ENCODE measurements around the gene PIANP. TPM values are rescaled to one million over a fixed set of nuclear protein-coding genes. Genes with fewer than 3 reads are reported as not detected.
A peak's percentile ranks its signal among the peaks of the same experiment; 100 is the strongest.
"Not testable (repeated sequence)": the region's sequence is repeated elsewhere in the genome, so short reads cannot be mapped to it uniquely, and the experiment has no call there.

PIANP gene
- total RNA-seq, 4 donors from 2014 or later, result 0.42 to 1.8 (median 0.60) TPM

DNA sequence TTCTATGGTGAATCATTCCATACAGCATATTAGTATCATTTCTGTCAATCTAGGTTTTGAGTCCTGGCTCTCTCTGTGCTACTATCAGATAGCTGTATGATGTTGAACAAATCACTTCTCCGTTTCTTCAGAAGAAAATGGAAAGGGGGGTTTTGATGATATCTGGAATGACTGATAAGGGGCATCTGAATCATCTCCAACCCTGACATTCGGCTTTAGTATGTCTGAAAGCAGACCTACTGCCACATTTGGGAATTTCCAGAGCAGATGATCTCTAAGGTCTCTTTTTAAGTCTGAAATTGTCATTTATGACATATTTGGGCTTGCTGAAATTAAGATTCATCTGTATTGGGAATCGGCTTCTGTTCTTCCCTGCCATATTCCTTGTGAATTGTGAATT is 42.2 kb upstream of the PIANP start:
- intact Hi-C loops (cut with DNase I), result no loop called here
- H3K4me3 ChIP-seq, result no peak overlapping the region
- H3K9me3 ChIP-seq, result no peaks in the 10 kb centered on the region
- DNase-seq (ENCODE audit: extremely low spot score), result no peak
- WGBS, result 92% methylated on average over 3 of the region's 3 CpGs
- no peaks in the 10 kb centered on the region for H3K4me1 ChIP-seq
- TF ChIP-seq EP300 (IDR thresholded peaks at IDR 0.05) (no peak), POLR2A (IDR thresholded peaks at IDR 0.05; ENCODE audit: low read depth) (no peak), POLR2AphosphoS5 (IDR thresholded peaks at IDR 0.05) (no peak)
- TF ChIP-seq, protein P1, sequence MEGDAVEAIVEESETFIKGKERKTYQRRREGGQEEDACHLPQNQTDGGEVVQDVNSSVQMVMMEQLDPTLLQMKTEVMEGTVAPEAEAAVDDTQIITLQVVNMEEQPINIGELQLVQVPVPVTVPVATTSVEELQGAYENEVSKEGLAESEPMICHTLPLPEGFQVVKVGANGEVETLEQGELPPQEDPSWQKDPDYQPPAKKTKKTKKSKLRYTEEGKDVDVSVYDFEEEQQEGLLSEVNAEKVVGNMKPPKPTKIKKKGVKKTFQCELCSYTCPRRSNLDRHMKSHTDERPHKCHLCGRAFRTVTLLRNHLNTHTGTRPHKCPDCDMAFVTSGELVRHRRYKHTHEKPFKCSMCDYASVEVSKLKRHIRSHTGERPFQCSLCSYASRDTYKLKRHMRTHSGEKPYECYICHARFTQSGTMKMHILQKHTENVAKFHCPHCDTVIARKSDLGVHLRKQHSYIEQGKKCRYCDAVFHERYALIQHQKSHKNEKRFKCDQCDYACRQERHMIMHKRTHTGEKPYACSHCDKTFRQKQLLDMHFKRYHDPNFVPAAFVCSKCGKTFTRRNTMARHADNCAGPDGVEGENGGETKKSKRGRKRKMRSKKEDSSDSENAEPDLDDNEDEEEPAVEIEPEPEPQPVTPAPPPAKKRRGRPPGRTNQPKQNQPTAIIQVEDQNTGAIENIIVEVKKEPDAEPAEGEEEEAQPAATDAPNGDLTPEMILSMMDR (IDR thresholded peaks at IDR 0.05), result no peak
- H3K27ac ChIP-seq (replicated peaks in 1 of 4), result no peak overlapping the region
- H3K27me3 ChIP-seq, result no peaks in the 10 kb centered on the region
- H3K36me3 ChIP-seq, result peaks cover 11 to 20% (median 18%) of the 10 kb centered on the region in 4 donors

DNA sequence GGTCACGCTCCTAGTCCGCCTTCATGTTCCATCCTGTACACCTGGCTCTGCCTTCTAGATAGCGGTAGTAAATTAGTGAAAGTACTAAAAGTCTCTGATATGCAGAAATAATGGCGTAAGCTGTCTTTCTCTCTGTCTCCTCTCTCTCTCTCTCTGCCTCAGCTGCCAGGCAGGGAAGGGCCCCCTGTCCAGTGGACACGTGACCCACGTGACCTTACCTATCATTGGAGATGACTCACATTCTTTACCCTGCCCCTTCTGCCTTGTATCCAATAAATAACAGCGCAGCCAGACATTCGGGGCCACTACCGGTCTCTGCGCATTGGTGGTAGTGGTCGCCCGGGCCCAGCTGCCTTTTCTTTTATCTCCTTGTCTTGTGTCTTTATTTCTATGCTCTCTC is 41.5 kb upstream of the PIANP start:
- H3K4me3 ChIP-seq; intact Hi-C loops (cut with DNase I); H3K9me3 ChIP-seq; H3K27ac ChIP-seq (replicated peaks in 1 of 4); H3K27me3 ChIP-seq; H3K4me1 ChIP-seq; DNase-seq (ENCODE audit: extremely low spot score): not testable (repeated sequence)
- H3K36me3 ChIP-seq, result peaks cover 4 to 13% (median 10%) of the 10 kb centered on the region in 4 donors
- 73% methylated on average over 12 of the region's 12 CpGs for WGBS

DNA sequence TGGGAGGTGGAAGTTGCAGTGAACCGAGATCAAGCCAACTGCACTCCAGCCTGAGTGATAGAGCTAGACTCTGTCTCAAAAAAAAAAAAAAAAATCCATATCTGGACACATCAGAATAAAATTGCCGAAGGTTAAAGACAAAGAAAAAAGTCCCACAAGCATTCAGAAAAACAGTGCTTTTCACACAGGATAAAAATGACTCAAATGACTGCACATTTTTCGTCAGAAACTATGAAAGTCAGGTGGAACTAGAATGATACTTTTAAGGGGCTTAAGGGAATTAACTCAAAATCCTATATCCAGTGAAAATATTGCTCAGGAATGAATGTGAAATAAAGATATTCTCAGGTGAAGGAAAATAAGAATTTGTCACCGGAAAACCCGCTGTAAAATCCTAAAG is 36.1 kb upstream of the PIANP start:
- Histone ChIP-seq H3K36me3 (peaks cover 3 to 28% (median 16%) of the 10 kb centered on the region in 4 donors), H3K27ac (replicated peaks in 1 of 4) (peak overlapping the region in 1 of 4 donors; percentile 50), H3K4me1 (peaks cover 7 to 13% (median 10%) of the 10 kb centered on the region in 4 donors), H3K9me3 (no peaks in the 10 kb centered on the region), H3K27me3 (no peaks in the 10 kb centered on the region), H3K4me3 (no peak overlapping the region)
- 92% methylated on average over 5 of the region's 5 CpGs for WGBS
- intact Hi-C loops (cut with DNase I), result loop anchor here (5.0 kb wide), 1 partner anchor 41 kb away; no protein-coding TSS in a partner anchor
- no peak for DNase-seq (ENCODE audit: extremely low spot score)
- TF ChIP-seq EP300 (IDR thresholded peaks at IDR 0.05) (no peak), POLR2AphosphoS5 (IDR thresholded peaks at IDR 0.05) (no peak), POLR2A (IDR thresholded peaks at IDR 0.05; ENCODE audit: low read depth) (no peak)
- TF ChIP-seq, protein P1 (IDR thresholded peaks at IDR 0.05), result no peak

- peak overlapping the region; percentile 17 to 54 (median 48) for H3K27ac ChIP-seq (replicated peaks in 1 of 4)
- DNase-seq (ENCODE audit: extremely low spot score), result no peak
- peaks cover 14 to 39% (median 27%) of the 10 kb centered on the region in 4 donors for H3K36me3 ChIP-seq
- H3K4me3 ChIP-seq, result no peak overlapping the region
- intact Hi-C loops (cut with DNase I), result loop anchor here (5.0 kb wide), 1 partner anchor 42 kb away; no protein-coding TSS in a partner anchor
- no peak for TF ChIP-seq EP300 (IDR thresholded peaks at IDR 0.05)
- TF ChIP-seq POLR2AphosphoS5 (IDR thresholded peaks at IDR 0.05), result peak in 1 of 2 donors; percentile 60
- TF ChIP-seq POLR2A (IDR thresholded peaks at IDR 0.05; ENCODE audit: low read depth), result no peak
- TF ChIP-seq, protein P1 (IDR thresholded peaks at IDR 0.05), result peak; percentile 76 to 78 (median 77)
- WGBS, result 43% methylated on average over 8 of the region's 8 CpGs
- peaks cover 7 to 13% (median 10%) of the 10 kb centered on the region in 4 donors for H3K4me1 ChIP-seq
- no peaks in the 10 kb centered on the region for H3K27me3 ChIP-seq
- H3K9me3 ChIP-seq, result no peaks in the 10 kb centered on the region
These were observed 35.0 kb upstream of the PIANP start for GRCh38 chr12:6735448-6736191.

- intact Hi-C loops (cut with DNase I), result loop anchor here (5.0 kb wide), 1 partner anchor 43 kb away; no protein-coding TSS in a partner anchor
- WGBS, result 73% methylated on average over 10 of the region's 10 CpGs
- peak overlapping the region; percentile 17 to 54 (median 48) for H3K27ac ChIP-seq (replicated peaks in 1 of 4)
- H3K4me3 ChIP-seq, result no peak overlapping the region
- no peak for TF ChIP-seq POLR2A (IDR thresholded peaks at IDR 0.05; ENCODE audit: low read depth)
- TF ChIP-seq, protein P1 (IDR thresholded peaks at IDR 0.05), result no peak
- TF ChIP-seq POLR2AphosphoS5 (IDR thresholded peaks at IDR 0.05), result no peak
- no peak for TF ChIP-seq EP300 (IDR thresholded peaks at IDR 0.05)
- H3K27me3 ChIP-seq, result no peaks in the 10 kb centered on the region
- no peak for DNase-seq (ENCODE audit: extremely low spot score)
- peaks cover 23 to 48% (median 36%) of the 10 kb centered on the region in 4 donors for H3K36me3 ChIP-seq
- no peaks in the 10 kb centered on the region for H3K9me3 ChIP-seq
- H3K4me1 ChIP-seq, result peaks cover 7 to 13% (median 10%) of the 10 kb centered on the region in 4 donors
These were observed 34.1 kb upstream of the PIANP start for GRCh38 chr12:6734506-6735387.
